H1 (cell line): ENCODE data around the gene LAMP1. TPM values are rescaled to one million over a fixed set of nuclear protein-coding genes. Genes with fewer than 3 reads are reported as not detected.

Experiments
- CTCF ChIA-PET: fragments of 300-600 bp; sonication (Branson Sonifier 250); formaldehyde crosslinking; loops from one replicate; lab custom pipeline; 2021; ENCODE audit not compliant: partially characterized antibody; lab: Charles Lee
- POLR2A ChIA-PET: fragments of 300-600 bp; sonication (Branson Sonifier 250); formaldehyde crosslinking; loops from one replicate; lab custom pipeline; 2021; ENCODE audit warnings: inconsistent platforms; ENCODE audit not compliant: partially characterized antibody; lab: Charles Lee
- DNase-seq, 2 experiments: peaks; one replicate each; pipeline versions ENCODE4 v3.0.0 to v3.0.0-alpha.2; 2010 to 2022; ENCODE audit warnings: low spot score in 2 of 2, low read depth in 1 of 2, mixed read lengths in 1 of 2
- FAIRE-seq: peaks from 2 replicates; lab custom pipeline; 2011; peaks lifted over from hg19 to GRCh38; lab: Jason Lieb, UNC
- H2AFZ ChIP-seq: 2 replicates; pipeline ENCODE4 v1.8.1; 2012; ENCODE audit warnings: low read length, inconsistent platforms
- H2AK5ac ChIP-seq: 2 replicates; pipeline ENCODE4 v1.6.1; 2013; ENCODE audit warnings: low read depth, low read length
- H2BK120ac ChIP-seq: replicated peaks from 2 replicates; pipeline ENCODE3; 2013; ENCODE audit warnings: low read depth, low read length, inconsistent platforms
- H2BK12ac ChIP-seq: 2 replicates; pipeline ENCODE4 v1.6.1; 2013; ENCODE audit warnings: low read depth, low read length
- H2BK15ac ChIP-seq: 2 replicates; pipeline ENCODE4 v1.6.1; 2013; ENCODE audit warnings: low read length
- H2BK20ac ChIP-seq: 2 replicates; pipeline ENCODE4 v1.6.1; 2013; ENCODE audit warnings: low read length
- H2BK5ac ChIP-seq: 2 replicates; pipeline ENCODE4 v1.6.1; 2013; ENCODE audit warnings: low read depth, low read length
- H3K14ac ChIP-seq: 2 replicates; pipeline ENCODE4 v1.6.1; 2013; ENCODE audit warnings: inconsistent platforms; ENCODE audit not compliant: insufficient read length
- H3K18ac ChIP-seq: 2 replicates; pipeline ENCODE4 v1.6.1; 2013; ENCODE audit warnings: low read length; ENCODE audit errors: extremely low read depth
- H3K23ac ChIP-seq: 2 replicates; pipeline ENCODE4 v1.6.1; 2013; ENCODE audit warnings: inconsistent platforms; ENCODE audit not compliant: insufficient read length
- H3K23me2 ChIP-seq: 2 replicates; pipeline ENCODE4 v1.6.1; 2013; ENCODE audit warnings: low read depth, low read length
- H3K27ac ChIP-seq: 2 replicates; pipeline ENCODE4 v1.6.1; 2011; ENCODE audit warnings: low read depth, low read length, inconsistent platforms
- H3K27me3 ChIP-seq, 4 experiments: replicated peaks in 1 of 4; 1 replicate in 1 of 4; 2 replicates in 3 of 4; pipeline versions ENCODE4 v1.6.1 to v1.8.1; 2011 to 2013; ENCODE audit warnings: low read length in 3 of 4, mild to moderate bottlenecking in 3 of 4, inconsistent platforms in 2 of 4, mixed read lengths in 2 of 4, moderate library complexity in 1 of 4; ENCODE audit not compliant: control insufficient read depth in 3 of 4, insufficient read depth in 3 of 4; ENCODE audit errors: extremely low read depth in 1 of 4
- H3K36me3 ChIP-seq, 4 experiments: 2 replicates each; pipeline versions ENCODE4 v1.6.1 to v1.8.1; 2011 to 2013; ENCODE audit warnings: mild to moderate bottlenecking in 4 of 4, low read length in 3 of 4, moderate library complexity in 2 of 4, control low read depth in 1 of 4, inconsistent platforms in 1 of 4; ENCODE audit not compliant: insufficient read depth in 4 of 4, control insufficient read depth in 2 of 4
- H3K4ac ChIP-seq: replicated peaks from 2 replicates; pipeline ENCODE3; 2013; ENCODE audit warnings: low read length, low read depth, mixed read lengths, inconsistent platforms; ENCODE audit not compliant: insufficient read length
- H3K4me1 ChIP-seq, 4 experiments: replicated peaks in 1 of 4; 1 replicate in 1 of 4; 2 replicates in 3 of 4; pipeline versions ENCODE4 v1.6.1 to v1.8.1; 2011 to 2013; ENCODE audit warnings: low read length in 3 of 4, inconsistent platforms in 2 of 4, mixed read lengths in 1 of 4; ENCODE audit not compliant: insufficient read depth in 4 of 4, control insufficient read depth in 3 of 4
- H3K4me2 ChIP-seq, 2 experiments: 2 replicates each; pipeline versions ENCODE4 v1.6.1 to v1.8.1; 2011 to 2013; ENCODE audit warnings: low read depth in 2 of 2, low read length in 2 of 2, control low read depth in 1 of 2, inconsistent platforms in 1 of 2, mild to moderate bottlenecking in 1 of 2; ENCODE audit not compliant: insufficient read depth in 1 of 2
- H3K4me3 ChIP-seq, 4 experiments: fragments of 200-600, 300-600 bp in 1 of 4; sonication (generic), shearing (Covaris generic), sonication (Bioruptor Twin) in 1 of 4; 2 replicates each; pipeline versions ENCODE4 v1.5.1 to v1.8.1; 2011 to 2016; ENCODE audit warnings: low read length in 4 of 4, low read depth in 3 of 4, control low read depth in 2 of 4, inconsistent platforms in 2 of 4, mild to moderate bottlenecking in 2 of 4, mixed read lengths in 1 of 4, moderate library complexity in 1 of 4; ENCODE audit not compliant: insufficient read depth in 2 of 4; ENCODE audit errors: extremely low read depth in 1 of 4
- H3K56ac ChIP-seq: replicated peaks from 2 replicates; pipeline ENCODE3; 2013; ENCODE audit warnings: low read depth, mild to moderate bottlenecking, mixed read lengths, low read length, inconsistent platforms; ENCODE audit not compliant: insufficient read length
- H3K79me1 ChIP-seq: 2 replicates; pipeline ENCODE4 v1.6.1; 2013; ENCODE audit warnings: low read depth, low read length, control low read depth
- H3K79me2 ChIP-seq, 2 experiments: 2 replicates each; pipeline versions ENCODE4 v1.6.1 to v1.8.1; 2012 to 2013; ENCODE audit warnings: low read length in 2 of 2, mild to moderate bottlenecking in 2 of 2, inconsistent platforms in 1 of 2; ENCODE audit not compliant: insufficient read depth in 2 of 2, control insufficient read depth in 1 of 2
- H3K9ac ChIP-seq, 4 experiments: replicated peaks in 1 of 4; 1 replicate in 1 of 4; 2 replicates in 3 of 4; pipeline versions ENCODE4 v1.6.1 to v1.8.1; 2011 to 2013; ENCODE audit warnings: low read depth in 3 of 4, low read length in 3 of 4, control low read depth in 2 of 4, mild to moderate bottlenecking in 2 of 4, moderate library complexity in 2 of 4, inconsistent platforms in 1 of 4; ENCODE audit errors: extremely low read depth in 1 of 4
- H3K9me3 ChIP-seq, 2 experiments: 2 replicates each; pipeline versions ENCODE4 v1.6.1 to v1.8.1; 2012 to 2013; ENCODE audit warnings: mild to moderate bottlenecking in 2 of 2, moderate library complexity in 2 of 2, control low read depth in 1 of 2, inconsistent platforms in 1 of 2, low read depth in 1 of 2, low read length in 1 of 2, mixed read lengths in 1 of 2; ENCODE audit not compliant: insufficient read depth in 2 of 2
- H4K20me1 ChIP-seq, 2 experiments: replicated peaks in 1 of 2; 2 replicates each; pipeline versions ENCODE3 to v1.8.1; 2011 to 2013; ENCODE audit warnings: inconsistent platforms in 2 of 2, low read length in 2 of 2, mild to moderate bottlenecking in 1 of 2; ENCODE audit not compliant: insufficient read depth in 2 of 2, control insufficient read depth in 1 of 2
- H4K5ac ChIP-seq: 2 replicates; pipeline ENCODE4 v1.6.1; 2013; ENCODE audit warnings: low read length, low read depth, mixed read lengths, inconsistent platforms; ENCODE audit not compliant: insufficient read length
- H4K8ac ChIP-seq: 2 replicates; pipeline ENCODE4 v1.8.0; 2013; ENCODE audit warnings: mild to moderate bottlenecking, moderate library complexity, low read length, inconsistent platforms; ENCODE audit not compliant: insufficient read depth; ENCODE audit errors: extremely low read depth
- H4K91ac ChIP-seq: replicated peaks from 2 replicates; pipeline ENCODE3; 2013; ENCODE audit warnings: low read length, mixed read lengths, inconsistent platforms; ENCODE audit not compliant: insufficient read length
- SIX5 ChIP-seq: IDR thresholded peaks from 2 replicates; pipeline ENCODE4 v1.6.1; 2011; ENCODE audit warnings: mild to moderate bottlenecking, low read depth, low read length
- SP1 ChIP-seq: IDR thresholded peaks from 2 replicates; pipeline ENCODE4 v1.6.1; 2011; ENCODE audit warnings: low read depth, low read length
- TAF1 ChIP-seq: IDR thresholded peaks from 2 replicates; pipeline ENCODE4 v1.6.1; 2011; ENCODE audit warnings: mild to moderate bottlenecking, low read depth, low read length
- WGBS, 2 experiments: shearing (Covaris generic) in 1 of 2; methylation state at CpG; one replicate each; pipeline versions ENCODE4 v1.1.6 to v1.1.7; 2013 to 2015; ENCODE audit warnings: low lambda C conversion rate in 2 of 2, mixed read lengths in 2 of 2, inconsistent platforms in 1 of 2, low coverage in 1 of 2, missing lambda C conversion rate in 1 of 2; ENCODE audit not compliant: insufficient replicate concordance in 2 of 2, insufficient coverage in 1 of 2, insufficient read length in 1 of 2; ENCODE audit errors: extremely low coverage in 1 of 2, missing lambda C conversion rate in 1 of 2; 5-methylcytosine and 5-hydroxymethylcytosine counted together
- polyA plus RNA-seq, 7 experiments: library from polyadenylated mRNA; depleted of rRNA in 3 of 7; stranded (reverse) in 5 of 7; unstranded in 2 of 7; fragments of >200 nt in 5 of 7; fragments of 200-250 nt in 2 of 7; gene quantifications; 1 replicate in 5 of 7; 2 replicates in 1 of 7; 4 replicates in 1 of 7; pipeline versions ENCODE4 v1.2.1 to v1.2.3, GENCODE V29; 2011 to 2013; ENCODE audit warnings: missing spikeins in 2 of 7, mixed read lengths in 2 of 7
- total RNA-seq: library from RNA; stranded (reverse); fragmentation: NEBNext Ultra II Directional; extraction: Animal tissue kit (Norgen Biotek cat#: 25700); gene quantifications from 2 replicates; pipeline ENCODE4 v1.2.1, GENCODE V29; 2021

The LAMP1 gene
- total and polyA plus RNA-seq, 2 of the 8 experiments (the other 6 are each of a cell fraction or from before 2014, with no cell fraction given), result 97.6 to 140 TPM

- Histone ChIP-seq H3K18ac (no peak overlapping the region), H3K79me2 (no peaks in the 10 kb centered on the region), H2BK5ac (no peak overlapping the region), H2AFZ (no peak overlapping the region), H2BK120ac (no peak overlapping the region), H3K23me2 (peaks cover 3% of the 10 kb centered on the region; the same call in 1 of the 2 replicates), H3K14ac (no peak overlapping the region), H3K4me1 (peaks cover 0 to 5% (median 0%) of the 10 kb centered on the region in 4 experiments; a peak in 3 of 7 replicates), H4K20me1 (peaks cover 0 to 9% of the 10 kb centered on the region in 2 experiments), H3K9me3 (no peaks in the 10 kb centered on the region), H3K23ac (no peak overlapping the region), H3K4me3 (no peak overlapping the region), H3K27ac (no peak overlapping the region), H3K27me3 (no peaks in the 10 kb centered on the region), H2BK20ac (no peak overlapping the region), H3K9ac (no peak overlapping the region), H3K56ac (no peak overlapping the region), H2BK12ac (no peak overlapping the region), H2BK15ac (no peak overlapping the region), H4K91ac (no peak overlapping the region), H3K36me3 (peaks cover 4 to 29% (median 15%) of the 10 kb centered on the region in 4 experiments; a peak in 7 of 8 replicates), H3K79me1 (no peaks in the 10 kb centered on the region; the same call in none of the 2 replicates), H4K8ac (no peak overlapping the region), H2AK5ac (no peak overlapping the region), H3K4ac (no peak overlapping the region), H3K4me2 (no peak overlapping the region), H4K5ac (no peak overlapping the region)
- CTCF ChIA-PET, result interaction anchor here (0.7 to 2.9 kb wide), 5 partner anchors 10 to 118 kb away, joined by 3 to 10 read pairs (median 3); partner anchors contain the start of gene CUL4A
- WGBS, 2 experiments, result 95% methylated on average over 19 of the region's 20 CpGs; no CpG with 5 or more reads in 1 of the 2 experiments
- DNase-seq (no peak), FAIRE-seq (no peak)
- POLR2A ChIA-PET, result interaction anchor here (0.8 to 3.8 kb wide), 12 partner anchors 10 to 115 kb away, joined by 3 to 25 read pairs (median 4); partner anchors contain the start of genes GRTP1 and LAMP1
- TF ChIP-seq SP1, result no peak
- TF ChIP-seq TAF1, result no peak
- TF ChIP-seq SIX5, result no peak
Measured at GRCh38 chr13:113327766-113328471, 30.9 kb downstream of the LAMP1 start.
